Measurements from ENCODE around the gene MOB3A.

Gene MOB3A

DNA sequence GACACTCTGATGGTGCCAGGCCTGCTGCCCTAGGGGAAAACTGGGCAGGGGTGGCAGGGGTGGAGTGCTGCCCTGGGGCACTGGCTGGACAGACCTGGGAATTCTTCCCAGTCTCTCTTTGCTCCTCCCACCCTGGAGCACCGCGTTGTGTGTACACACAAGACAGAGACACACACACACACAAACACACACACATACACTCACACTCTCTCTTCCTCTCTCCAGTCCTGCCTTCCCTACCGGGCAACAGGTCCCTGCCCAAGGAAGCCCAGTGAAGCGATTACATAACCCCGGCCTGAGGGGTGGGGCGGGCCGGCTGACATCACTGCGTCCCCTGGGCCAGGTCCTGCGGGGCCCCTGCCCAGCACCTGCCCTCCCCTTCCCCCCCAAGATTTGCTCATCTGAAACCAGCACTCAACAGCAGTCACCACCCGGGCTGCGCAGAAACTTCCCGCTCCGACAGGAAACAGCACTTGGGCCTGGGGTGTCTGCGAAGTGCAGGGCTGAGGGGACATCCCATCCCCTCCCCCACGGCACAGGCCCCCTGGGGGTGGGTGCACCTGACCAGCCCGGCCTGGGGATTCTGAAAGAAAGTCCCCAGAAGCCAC is 46.3 kb downstream of the MOB3A start:
- Histone ChIP-seq H3K27ac (ENCODE audit: low read length) (no peak overlapping the region), H3K9me3 (ENCODE audit: control insufficient read depth, insufficient read depth, low read length) (no peaks in the 10 kb centered on the region), H3K27me3 (ENCODE audit: control insufficient read depth, insufficient read depth, low read length) (no peaks in the 10 kb centered on the region), H3K36me3 (ENCODE audit: control insufficient read depth, insufficient read depth, low read length) (peaks cover 16% of the 10 kb centered on the region; the same call in 1 of the 2 replicates), H3K4me3 (ENCODE audit: low read length) (peak overlapping the region; percentile 89), H3K4me1 (ENCODE audit: control insufficient read depth, insufficient read depth, low read length) (peaks cover 7% of the 10 kb centered on the region; the same call in 1 of the 2 replicates)
- no peak for DNase-seq (ENCODE audit: low read depth, low spot score)
- no CpG with 5 or more reads among the region's 16 CpGs for WGBS (ENCODE audit: insufficient coverage, insufficient read length)

DNA sequence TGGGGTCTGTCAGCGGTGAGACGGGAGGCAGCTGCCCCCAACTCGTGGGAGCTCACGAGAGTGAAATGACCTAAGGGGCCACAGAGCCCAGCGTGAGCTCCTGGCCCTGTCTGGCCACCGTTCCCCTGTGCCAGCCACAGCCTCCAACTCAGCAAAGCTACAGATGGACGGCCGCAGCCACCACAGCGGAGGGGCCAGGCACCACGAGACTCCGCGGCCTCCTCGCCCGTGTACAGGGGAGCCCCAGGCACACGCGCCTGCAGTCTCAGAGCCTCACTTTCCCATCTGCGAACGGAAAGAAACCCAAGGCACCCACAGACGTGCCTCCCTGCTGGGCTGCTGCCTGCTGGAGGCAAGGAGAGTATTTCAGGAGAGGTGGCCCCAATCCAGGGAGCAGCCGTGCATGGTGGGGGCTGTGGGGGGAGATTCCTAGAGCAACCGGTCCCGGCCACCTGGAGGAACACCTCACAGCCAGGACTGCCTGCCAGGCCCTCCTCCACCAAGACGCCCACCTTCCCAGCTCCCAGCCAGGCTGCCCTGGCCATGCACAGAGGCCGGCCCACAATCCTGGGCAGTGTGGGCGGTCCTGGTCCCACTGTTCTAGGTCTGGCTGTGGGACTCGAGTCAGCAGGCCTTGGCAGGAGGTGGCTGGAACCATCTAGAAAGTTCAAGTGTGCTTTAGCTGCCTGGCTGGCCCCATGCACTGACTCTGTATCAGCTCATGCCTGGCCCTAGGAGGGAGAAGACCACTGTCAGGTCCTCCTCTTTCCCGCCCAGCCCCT is 47.0 kb downstream of the MOB3A start:
- Histone ChIP-seq H3K27me3 (ENCODE audit: control insufficient read depth, insufficient read depth, low read length) (no peaks in the 10 kb centered on the region), H3K36me3 (ENCODE audit: control insufficient read depth, insufficient read depth, low read length) (peaks cover 16% of the 10 kb centered on the region; the same call in 1 of the 2 replicates), H3K27ac (ENCODE audit: low read length) (no peak overlapping the region), H3K9me3 (ENCODE audit: control insufficient read depth, insufficient read depth, low read length) (no peaks in the 10 kb centered on the region), H3K4me1 (ENCODE audit: control insufficient read depth, insufficient read depth, low read length) (peaks cover 7% of the 10 kb centered on the region; the same call in 1 of the 2 replicates), H3K4me3 (ENCODE audit: low read length) (no peak overlapping the region)
- no peak for DNase-seq (ENCODE audit: low read depth, low spot score)
- WGBS (ENCODE audit: insufficient coverage, insufficient read length) = no CpG with 5 or more reads among the region's 27 CpGs

DNA sequence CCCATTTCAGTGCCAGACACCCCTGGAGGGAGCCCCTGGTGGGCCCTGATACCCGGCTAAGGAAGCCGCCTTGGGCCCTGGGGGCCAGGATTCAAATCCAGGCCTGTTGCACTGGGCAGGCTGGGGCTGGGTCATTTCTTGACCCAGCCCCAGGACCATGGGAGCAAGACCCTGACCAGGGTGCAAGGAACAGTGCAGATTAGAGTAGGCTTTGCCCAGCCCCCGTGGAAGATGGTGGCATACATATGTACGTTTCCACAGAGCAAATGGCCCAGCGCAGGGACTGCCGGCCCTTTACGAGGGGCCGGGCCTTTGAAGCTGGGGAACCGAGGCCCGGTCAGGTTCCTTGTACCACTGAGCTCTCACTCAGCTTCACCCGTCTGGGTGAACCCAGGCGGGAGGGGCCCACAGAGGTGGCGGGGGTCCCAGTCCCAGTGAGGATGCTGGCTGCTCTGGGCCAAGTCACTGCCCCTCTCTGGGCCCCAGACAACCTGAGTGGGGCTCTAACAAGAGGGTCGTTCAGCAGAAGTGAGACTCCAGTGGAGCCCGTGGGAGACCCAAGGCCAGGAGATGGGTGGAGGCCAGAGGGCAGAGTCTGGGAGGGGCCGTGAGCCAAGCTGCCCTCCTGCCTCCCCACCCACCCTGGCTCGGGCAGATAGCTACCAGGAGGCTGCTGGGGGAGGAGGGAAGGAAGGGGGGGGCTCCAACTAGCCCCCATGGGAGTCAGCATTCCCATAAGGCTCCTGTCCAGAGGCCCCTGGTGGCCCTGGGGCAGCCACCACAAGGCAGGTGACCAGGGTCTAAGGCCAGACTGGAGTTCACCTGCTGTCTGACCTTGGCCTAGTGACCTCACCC is 47.8 kb downstream of the MOB3A start:
- Histone ChIP-seq H3K36me3 (ENCODE audit: control insufficient read depth, insufficient read depth, low read length) (peaks cover 16% of the 10 kb centered on the region; the same call in 1 of the 2 replicates), H3K4me1 (ENCODE audit: control insufficient read depth, insufficient read depth, low read length) (peaks cover 7% of the 10 kb centered on the region; the same call in 1 of the 2 replicates), H3K9me3 (ENCODE audit: control insufficient read depth, insufficient read depth, low read length) (no peaks in the 10 kb centered on the region), H3K27me3 (ENCODE audit: control insufficient read depth, insufficient read depth, low read length) (no peaks in the 10 kb centered on the region), H3K27ac (ENCODE audit: low read length) (no peak overlapping the region), H3K4me3 (ENCODE audit: low read length) (no peak overlapping the region)
- no peak for DNase-seq (ENCODE audit: low read depth, low spot score)
- no CpG with 5 or more reads among the region's 17 CpGs for WGBS (ENCODE audit: insufficient coverage, insufficient read length)

DNA sequence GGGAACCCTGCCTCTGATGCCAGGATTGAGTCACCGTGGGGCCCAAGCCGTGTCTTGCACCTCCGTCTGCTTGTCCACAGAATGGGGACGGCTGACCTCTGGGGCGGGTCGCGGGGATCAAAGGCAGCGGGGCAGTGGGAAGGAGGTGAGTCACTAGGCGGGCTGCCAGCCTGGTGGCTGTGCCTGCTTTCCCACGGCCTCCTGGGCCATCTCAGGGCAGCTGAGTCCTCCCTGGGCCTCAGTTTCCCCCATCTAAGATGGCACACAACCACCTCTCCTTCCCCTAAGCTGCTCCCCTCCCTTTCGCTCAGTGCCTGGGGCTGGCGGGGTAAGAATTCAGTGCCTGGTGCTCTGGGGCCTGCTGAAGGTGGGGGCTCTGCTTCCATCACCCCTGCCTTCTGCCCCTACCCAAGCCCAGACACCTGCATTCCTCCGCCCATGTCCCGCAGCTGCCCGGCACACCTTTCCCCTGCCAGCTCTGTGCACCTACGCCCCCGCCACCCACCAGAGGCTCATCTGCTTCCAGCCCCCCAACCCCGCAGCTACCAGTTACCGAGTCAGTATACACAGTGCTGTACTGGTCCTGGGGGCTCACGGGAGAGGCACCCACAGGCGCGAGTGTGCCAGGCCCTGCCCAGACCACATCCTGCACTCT is 48.5 kb downstream of the MOB3A start:
- H3K36me3 ChIP-seq (ENCODE audit: control insufficient read depth, insufficient read depth, low read length) = peaks cover 16% of the 10 kb centered on the region; the same call in 1 of the 2 replicates
- no peaks in the 10 kb centered on the region for H3K9me3 ChIP-seq (ENCODE audit: control insufficient read depth, insufficient read depth, low read length)
- no peak overlapping the region for H3K27ac ChIP-seq (ENCODE audit: low read length)
- no CpG with 5 or more reads among the region's 22 CpGs for WGBS (ENCODE audit: insufficient coverage, insufficient read length)
- no peaks in the 10 kb centered on the region for H3K27me3 ChIP-seq (ENCODE audit: control insufficient read depth, insufficient read depth, low read length)
- no peak overlapping the region for H3K4me3 ChIP-seq (ENCODE audit: low read length)
- peaks cover 7% of the 10 kb centered on the region; the same call in 1 of the 2 replicates for H3K4me1 ChIP-seq (ENCODE audit: control insufficient read depth, insufficient read depth, low read length)
- no peak for DNase-seq (ENCODE audit: low read depth, low spot score)

DNA sequence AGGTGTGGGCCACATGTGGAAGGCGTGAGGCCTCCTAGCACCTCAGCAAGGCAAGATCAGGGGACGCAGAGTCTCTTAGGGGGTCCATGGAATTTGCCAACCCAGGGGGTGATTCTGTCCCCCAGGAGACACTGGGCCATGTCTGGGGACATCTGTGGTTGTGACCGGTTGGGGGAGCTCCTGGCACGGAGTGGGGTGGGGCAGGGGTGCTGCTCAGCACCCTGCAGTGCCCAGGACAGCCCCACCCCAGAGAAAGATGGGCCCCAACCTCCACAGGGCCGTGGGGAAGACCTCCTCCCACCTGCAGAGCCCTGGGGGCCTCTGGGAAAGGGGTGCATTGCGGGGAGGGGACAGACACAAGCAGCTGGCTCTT is 49.1 kb downstream of the MOB3A start:
- H3K4me3 ChIP-seq (ENCODE audit: low read length) = no peak overlapping the region

DNA sequence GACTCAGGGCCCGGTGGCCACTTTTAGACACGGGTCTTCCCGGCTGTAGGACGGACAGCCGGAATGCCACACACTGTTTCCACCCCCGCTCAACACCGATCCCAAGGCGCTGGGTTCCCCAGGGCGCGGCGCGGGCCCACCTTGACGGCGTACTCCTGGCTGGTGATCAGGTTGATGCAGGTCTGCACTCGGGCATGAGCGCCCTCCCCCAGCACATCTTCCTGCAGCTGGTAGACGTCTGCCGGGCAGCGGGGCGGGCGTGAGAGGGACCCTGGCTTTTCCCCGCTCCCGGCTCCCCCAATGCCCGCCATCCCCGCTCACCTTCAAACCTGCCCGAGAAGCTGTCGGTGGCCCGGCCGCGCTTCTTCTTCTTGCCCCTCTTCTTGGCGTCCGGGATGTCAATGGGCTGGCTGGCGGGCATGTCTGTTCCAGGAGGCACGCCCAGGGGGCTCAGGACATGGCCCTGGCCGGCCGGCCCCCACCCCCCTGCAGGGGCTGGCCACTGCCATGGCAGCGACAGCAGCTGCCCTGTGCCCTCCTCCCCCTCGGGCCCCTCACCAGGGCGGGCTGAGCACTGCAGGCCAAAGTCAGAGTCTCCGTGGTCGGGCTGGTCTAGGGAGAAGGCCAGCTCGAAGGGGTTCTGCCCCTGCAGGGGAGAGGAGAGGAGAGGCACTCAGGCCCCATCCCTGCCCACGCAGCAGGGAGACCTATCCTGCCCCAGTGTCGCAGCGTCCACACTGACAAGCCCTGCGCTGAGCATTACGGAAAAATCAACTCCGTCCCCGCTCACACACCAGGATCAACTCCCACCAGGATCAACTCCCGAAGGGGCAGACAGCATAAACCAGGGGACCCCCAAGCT is 49.8 kb downstream of the MOB3A start:
- Histone ChIP-seq H3K27ac (ENCODE audit: low read length) (no peak overlapping the region), H3K9me3 (ENCODE audit: control insufficient read depth, insufficient read depth, low read length) (no peaks in the 10 kb centered on the region), H3K36me3 (ENCODE audit: control insufficient read depth, insufficient read depth, low read length) (peaks cover 20% of the 10 kb centered on the region; the same call in 1 of the 2 replicates)

More for the DNA sequence above, 49.1 kb downstream of the MOB3A start:
- peaks cover 8% of the 10 kb centered on the region; the same call in 1 of the 2 replicates for H3K4me1 ChIP-seq (ENCODE audit: control insufficient read depth, insufficient read depth, low read length)
- H3K27ac ChIP-seq (ENCODE audit: low read length) = no peak overlapping the region
- WGBS (ENCODE audit: insufficient coverage, insufficient read length) = no CpG with 5 or more reads among the region's 6 CpGs
- peaks cover 16% of the 10 kb centered on the region; the same call in 1 of the 2 replicates for H3K36me3 ChIP-seq (ENCODE audit: control insufficient read depth, insufficient read depth, low read length)
- H3K9me3 ChIP-seq (ENCODE audit: control insufficient read depth, insufficient read depth, low read length) = no peaks in the 10 kb centered on the region
- no peak for DNase-seq (ENCODE audit: low read depth, low spot score)
- no peaks in the 10 kb centered on the region for H3K27me3 ChIP-seq (ENCODE audit: control insufficient read depth, insufficient read depth, low read length)

DNA sequence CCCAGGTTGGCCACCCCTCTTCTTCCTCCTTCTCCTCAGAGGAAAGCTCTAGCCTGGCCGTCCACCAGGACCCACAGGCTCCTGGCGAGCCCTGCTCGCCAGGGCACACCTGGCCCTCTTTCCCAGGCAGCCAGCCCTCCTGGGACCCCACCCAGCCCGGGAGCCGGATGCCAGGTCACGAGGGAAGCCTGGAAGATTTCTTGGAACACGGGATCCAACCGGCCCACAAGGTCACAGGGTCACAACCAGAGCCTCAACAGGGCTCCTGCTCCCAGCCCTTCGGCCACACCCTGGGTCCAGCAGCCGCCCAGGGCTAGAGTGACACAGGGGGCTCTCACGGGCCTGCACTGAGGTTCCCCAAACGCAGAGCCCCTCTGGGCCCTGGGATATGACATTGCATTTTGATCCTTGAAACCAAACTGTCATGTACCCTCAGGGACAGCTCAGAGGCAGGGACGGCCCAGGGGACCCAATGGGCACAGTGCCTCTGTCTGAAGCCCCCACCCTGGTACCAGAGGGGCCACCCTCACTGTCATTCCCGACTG is 50.6 kb downstream of the MOB3A start:
- no peak overlapping the region for H3K27ac ChIP-seq (ENCODE audit: low read length)
- H3K27me3 ChIP-seq (ENCODE audit: control insufficient read depth, insufficient read depth, low read length) = no peaks in the 10 kb centered on the region
- DNase-seq (ENCODE audit: low read depth, low spot score) = no peak
- H3K4me3 ChIP-seq (ENCODE audit: low read length) = no peak overlapping the region
- WGBS (ENCODE audit: insufficient coverage, insufficient read length) = no CpG with 5 or more reads among the region's 14 CpGs
- H3K9me3 ChIP-seq (ENCODE audit: control insufficient read depth, insufficient read depth, low read length) = no peaks in the 10 kb centered on the region
- H3K36me3 ChIP-seq (ENCODE audit: control insufficient read depth, insufficient read depth, low read length) = peaks cover 25% of the 10 kb centered on the region
- H3K4me1 ChIP-seq (ENCODE audit: control insufficient read depth, insufficient read depth, low read length) = peaks cover 9% of the 10 kb centered on the region

More for the DNA sequence above, 49.8 kb downstream of the MOB3A start:
- no CpG with 5 or more reads among the region's 50 CpGs for WGBS (ENCODE audit: insufficient coverage, insufficient read length)
- no peak for DNase-seq (ENCODE audit: low read depth, low spot score)
- Histone ChIP-seq H3K27me3 (ENCODE audit: control insufficient read depth, insufficient read depth, low read length) (no peaks in the 10 kb centered on the region), H3K4me1 (ENCODE audit: control insufficient read depth, insufficient read depth, low read length) (peaks cover 9% of the 10 kb centered on the region), H3K4me3 (ENCODE audit: low read length) (no peak overlapping the region)

DNA sequence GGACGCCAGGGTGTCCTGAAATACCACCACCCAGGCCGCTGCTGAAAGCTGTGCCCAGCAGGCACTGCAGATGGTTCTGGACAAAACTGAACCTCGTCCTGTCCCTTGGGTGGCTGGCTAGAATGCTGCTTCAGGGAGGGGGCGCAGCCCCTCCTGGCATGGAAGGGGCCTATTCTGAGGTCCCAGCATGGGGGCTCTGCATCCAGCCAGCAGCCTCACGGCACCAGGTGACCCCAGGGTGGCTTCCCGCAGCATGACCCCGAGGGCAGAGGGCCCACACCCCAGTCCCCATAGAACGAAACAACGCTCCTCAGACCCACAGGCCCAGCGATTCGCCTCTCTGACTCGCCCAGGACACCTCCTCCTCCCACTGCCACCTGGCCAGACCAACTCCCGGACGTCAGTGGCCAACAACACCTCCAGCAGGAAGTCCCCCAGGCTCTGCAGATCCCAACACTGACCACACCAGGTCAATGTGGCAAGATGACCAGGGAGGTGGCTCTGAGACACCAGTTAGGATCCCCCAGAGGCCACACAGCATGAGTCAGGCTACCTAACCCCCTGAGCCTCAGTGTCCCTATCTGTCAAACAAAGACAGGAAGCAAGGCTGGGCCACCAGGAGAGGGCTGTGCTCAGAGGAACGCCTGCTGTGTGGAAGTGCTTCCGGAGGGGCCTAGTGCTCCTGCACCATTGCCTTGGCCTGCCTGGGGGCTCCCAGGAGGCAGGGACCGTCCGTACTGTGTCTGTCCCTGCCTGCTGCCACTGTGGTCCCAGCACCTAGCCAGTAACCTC is 51.2 kb downstream of the MOB3A start:
- no peak overlapping the region for H3K27ac ChIP-seq (ENCODE audit: low read length)
- WGBS (ENCODE audit: insufficient coverage, insufficient read length) = no CpG with 5 or more reads among the region's 18 CpGs

More for the DNA sequence above, 51.2 kb downstream of the MOB3A start:
- no peaks in the 10 kb centered on the region for H3K9me3 ChIP-seq (ENCODE audit: control insufficient read depth, insufficient read depth, low read length)
- peaks cover 32% of the 10 kb centered on the region for H3K36me3 ChIP-seq (ENCODE audit: control insufficient read depth, insufficient read depth, low read length)
- H3K4me3 ChIP-seq (ENCODE audit: low read length) = no peak overlapping the region
- DNase-seq (ENCODE audit: low read depth, low spot score) = no peak
- peaks cover 9% of the 10 kb centered on the region for H3K4me1 ChIP-seq (ENCODE audit: control insufficient read depth, insufficient read depth, low read length)
- no peaks in the 10 kb centered on the region for H3K27me3 ChIP-seq (ENCODE audit: control insufficient read depth, insufficient read depth, low read length)

All from iPS DF 6.9 (cell line).